H1 (cell line): Measurements from ENCODE around the gene ADPRH. TPM values are rescaled to one million over a fixed set of nuclear protein-coding genes. Genes with fewer than 3 reads are reported as not detected.

ENCODE experiments used
- CTCF ChIA-PET: fragments of 300-600 bp; sonication (Branson Sonifier 250); formaldehyde crosslinking; loops from one replicate; lab custom pipeline; 2021; ENCODE audit not compliant: partially characterized antibody; lab: Charles Lee
- POLR2A ChIA-PET: fragments of 300-600 bp; sonication (Branson Sonifier 250); formaldehyde crosslinking; loops from one replicate; lab custom pipeline; 2021; ENCODE audit warnings: inconsistent platforms; ENCODE audit not compliant: partially characterized antibody; lab: Charles Lee
- DNase-seq, 2 experiments: peaks; one replicate each; pipeline versions ENCODE4 v3.0.0 to v3.0.0-alpha.2; 2010 to 2022; ENCODE audit warnings: low spot score in 2 of 2, low read depth in 1 of 2, mixed read lengths in 1 of 2
- FAIRE-seq: peaks from 2 replicates; lab custom pipeline; 2011; peaks lifted over from hg19 to GRCh38; lab: Jason Lieb, UNC
- H2AFZ ChIP-seq: 2 replicates; pipeline ENCODE4 v1.8.1; 2012; ENCODE audit warnings: low read length, inconsistent platforms
- H2AK5ac ChIP-seq: 2 replicates; pipeline ENCODE4 v1.6.1; 2013; ENCODE audit warnings: low read depth, low read length
- H2BK120ac ChIP-seq: replicated peaks from 2 replicates; pipeline ENCODE3; 2013; ENCODE audit warnings: low read depth, low read length, inconsistent platforms
- H2BK12ac ChIP-seq: 2 replicates; pipeline ENCODE4 v1.6.1; 2013; ENCODE audit warnings: low read depth, low read length
- H2BK15ac ChIP-seq: 2 replicates; pipeline ENCODE4 v1.6.1; 2013; ENCODE audit warnings: low read length
- H2BK20ac ChIP-seq: 2 replicates; pipeline ENCODE4 v1.6.1; 2013; ENCODE audit warnings: low read length
- H2BK5ac ChIP-seq: 2 replicates; pipeline ENCODE4 v1.6.1; 2013; ENCODE audit warnings: low read depth, low read length
- H3K14ac ChIP-seq: 2 replicates; pipeline ENCODE4 v1.6.1; 2013; ENCODE audit warnings: inconsistent platforms; ENCODE audit not compliant: insufficient read length
- H3K18ac ChIP-seq: 2 replicates; pipeline ENCODE4 v1.6.1; 2013; ENCODE audit warnings: low read length; ENCODE audit errors: extremely low read depth
- H3K23ac ChIP-seq: 2 replicates; pipeline ENCODE4 v1.6.1; 2013; ENCODE audit warnings: inconsistent platforms; ENCODE audit not compliant: insufficient read length
- H3K23me2 ChIP-seq: 2 replicates; pipeline ENCODE4 v1.6.1; 2013; ENCODE audit warnings: low read depth, low read length
- H3K27ac ChIP-seq: 2 replicates; pipeline ENCODE4 v1.6.1; 2011; ENCODE audit warnings: low read depth, low read length, inconsistent platforms
- H3K27me3 ChIP-seq, 4 experiments: replicated peaks in 1 of 4; 1 replicate in 1 of 4; 2 replicates in 3 of 4; pipeline versions ENCODE4 v1.6.1 to v1.8.1; 2011 to 2013; ENCODE audit warnings: low read length in 3 of 4, mild to moderate bottlenecking in 3 of 4, inconsistent platforms in 2 of 4, mixed read lengths in 2 of 4, moderate library complexity in 1 of 4; ENCODE audit not compliant: control insufficient read depth in 3 of 4, insufficient read depth in 3 of 4; ENCODE audit errors: extremely low read depth in 1 of 4
- H3K36me3 ChIP-seq, 4 experiments: 2 replicates each; pipeline versions ENCODE4 v1.6.1 to v1.8.1; 2011 to 2013; ENCODE audit warnings: mild to moderate bottlenecking in 4 of 4, low read length in 3 of 4, moderate library complexity in 2 of 4, control low read depth in 1 of 4, inconsistent platforms in 1 of 4; ENCODE audit not compliant: insufficient read depth in 4 of 4, control insufficient read depth in 2 of 4
- H3K4ac ChIP-seq: replicated peaks from 2 replicates; pipeline ENCODE3; 2013; ENCODE audit warnings: low read length, low read depth, mixed read lengths, inconsistent platforms; ENCODE audit not compliant: insufficient read length
- H3K4me1 ChIP-seq, 4 experiments: replicated peaks in 1 of 4; 1 replicate in 1 of 4; 2 replicates in 3 of 4; pipeline versions ENCODE4 v1.6.1 to v1.8.1; 2011 to 2013; ENCODE audit warnings: low read length in 3 of 4, inconsistent platforms in 2 of 4, mixed read lengths in 1 of 4; ENCODE audit not compliant: insufficient read depth in 4 of 4, control insufficient read depth in 3 of 4
- H3K4me2 ChIP-seq, 2 experiments: 2 replicates each; pipeline versions ENCODE4 v1.6.1 to v1.8.1; 2011 to 2013; ENCODE audit warnings: low read depth in 2 of 2, low read length in 2 of 2, control low read depth in 1 of 2, inconsistent platforms in 1 of 2, mild to moderate bottlenecking in 1 of 2; ENCODE audit not compliant: insufficient read depth in 1 of 2
- H3K4me3 ChIP-seq, 4 experiments: fragments of 200-600, 300-600 bp in 1 of 4; sonication (generic), shearing (Covaris generic), sonication (Bioruptor Twin) in 1 of 4; 2 replicates each; pipeline versions ENCODE4 v1.5.1 to v1.8.1; 2011 to 2016; ENCODE audit warnings: low read length in 4 of 4, low read depth in 3 of 4, control low read depth in 2 of 4, inconsistent platforms in 2 of 4, mild to moderate bottlenecking in 2 of 4, mixed read lengths in 1 of 4, moderate library complexity in 1 of 4; ENCODE audit not compliant: insufficient read depth in 2 of 4; ENCODE audit errors: extremely low read depth in 1 of 4
- H3K56ac ChIP-seq: replicated peaks from 2 replicates; pipeline ENCODE3; 2013; ENCODE audit warnings: low read depth, mild to moderate bottlenecking, mixed read lengths, low read length, inconsistent platforms; ENCODE audit not compliant: insufficient read length
- H3K79me1 ChIP-seq: 2 replicates; pipeline ENCODE4 v1.6.1; 2013; ENCODE audit warnings: low read depth, low read length, control low read depth
- H3K79me2 ChIP-seq, 2 experiments: 2 replicates each; pipeline versions ENCODE4 v1.6.1 to v1.8.1; 2012 to 2013; ENCODE audit warnings: low read length in 2 of 2, mild to moderate bottlenecking in 2 of 2, inconsistent platforms in 1 of 2; ENCODE audit not compliant: insufficient read depth in 2 of 2, control insufficient read depth in 1 of 2
- H3K9ac ChIP-seq, 4 experiments: replicated peaks in 1 of 4; 1 replicate in 1 of 4; 2 replicates in 3 of 4; pipeline versions ENCODE4 v1.6.1 to v1.8.1; 2011 to 2013; ENCODE audit warnings: low read depth in 3 of 4, low read length in 3 of 4, control low read depth in 2 of 4, mild to moderate bottlenecking in 2 of 4, moderate library complexity in 2 of 4, inconsistent platforms in 1 of 4; ENCODE audit errors: extremely low read depth in 1 of 4
- H3K9me3 ChIP-seq, 2 experiments: 2 replicates each; pipeline versions ENCODE4 v1.6.1 to v1.8.1; 2012 to 2013; ENCODE audit warnings: mild to moderate bottlenecking in 2 of 2, moderate library complexity in 2 of 2, control low read depth in 1 of 2, inconsistent platforms in 1 of 2, low read depth in 1 of 2, low read length in 1 of 2, mixed read lengths in 1 of 2; ENCODE audit not compliant: insufficient read depth in 2 of 2
- H4K20me1 ChIP-seq, 2 experiments: replicated peaks in 1 of 2; 2 replicates each; pipeline versions ENCODE3 to v1.8.1; 2011 to 2013; ENCODE audit warnings: inconsistent platforms in 2 of 2, low read length in 2 of 2, mild to moderate bottlenecking in 1 of 2; ENCODE audit not compliant: insufficient read depth in 2 of 2, control insufficient read depth in 1 of 2
- H4K5ac ChIP-seq: 2 replicates; pipeline ENCODE4 v1.6.1; 2013; ENCODE audit warnings: low read length, low read depth, mixed read lengths, inconsistent platforms; ENCODE audit not compliant: insufficient read length
- H4K8ac ChIP-seq: 2 replicates; pipeline ENCODE4 v1.8.0; 2013; ENCODE audit warnings: mild to moderate bottlenecking, moderate library complexity, low read length, inconsistent platforms; ENCODE audit not compliant: insufficient read depth; ENCODE audit errors: extremely low read depth
- H4K91ac ChIP-seq: replicated peaks from 2 replicates; pipeline ENCODE3; 2013; ENCODE audit warnings: low read length, mixed read lengths, inconsistent platforms; ENCODE audit not compliant: insufficient read length
- BCL11A ChIP-seq, 2 experiments: IDR thresholded peaks; one replicate each; pipeline ENCODE4 v1.6.1; 2011; ENCODE audit warnings: low read depth in 2 of 2, low read length in 2 of 2, mild to moderate bottlenecking in 2 of 2
- CBX8 ChIP-seq: fragments of 300-800, 300-1000 bp; sonication (generic); IDR thresholded peaks from 2 replicates; pipeline ENCODE4 v1.7.1; 2016; ENCODE audit warnings: low read depth, low read length, borderline replicate concordance
- CHD1 ChIP-seq: IDR thresholded peaks from 2 replicates; pipeline ENCODE4 v1.6.1; 2012; ENCODE audit warnings: low read depth, low read length, improper control_type of control experiment
- FOSL1 ChIP-seq: IDR thresholded peaks from 2 replicates; pipeline ENCODE4 v1.6.1; 2011; ENCODE audit warnings: mild to moderate bottlenecking, low read depth, low read length, moderate library complexity; ENCODE audit not compliant: insufficient read depth
- HDAC2 ChIP-seq, 2 experiments: fragments of 300-600 bp in 1 of 2; sonication (generic) in 1 of 2; IDR thresholded peaks; 2 replicates each; pipeline ENCODE4 v1.6.1; 2011 to 2012; ENCODE audit warnings: low read depth in 2 of 2, low read length in 2 of 2, mild to moderate bottlenecking in 2 of 2, moderate library complexity in 2 of 2, borderline replicate concordance in 1 of 2, inconsistent platforms in 1 of 2
- NRF1 ChIP-seq: IDR thresholded peaks from 2 replicates; pipeline ENCODE4 v1.6.1; 2011; ENCODE audit warnings: mild to moderate bottlenecking, low read depth, low read length, improper control_type of control experiment
- PHF8 ChIP-seq: fragments of 200-600 bp; sonication (generic); conservative IDR thresholded peaks from 2 replicates; pipeline ENCODE4 v1.7.1; 2012; ENCODE audit warnings: low read depth, mild to moderate bottlenecking, inconsistent platforms, low read length, moderate library complexity
- POLR2AphosphoS5 ChIP-seq: IDR thresholded peaks from 2 replicates; pipeline ENCODE4 v1.6.1; 2011; ENCODE audit warnings: low read depth, low read length
- SIRT6 ChIP-seq: IDR thresholded peaks from one replicate; pipeline ENCODE4 v1.7.1; 2012; ENCODE audit warnings: low read length, inconsistent platforms
- SIX5 ChIP-seq: IDR thresholded peaks from 2 replicates; pipeline ENCODE4 v1.6.1; 2011; ENCODE audit warnings: mild to moderate bottlenecking, low read depth, low read length
- SP1 ChIP-seq: IDR thresholded peaks from 2 replicates; pipeline ENCODE4 v1.6.1; 2011; ENCODE audit warnings: low read depth, low read length
- SP4 ChIP-seq: IDR thresholded peaks from 2 replicates; pipeline ENCODE4 v1.6.1; 2012; ENCODE audit warnings: low read length, inconsistent platforms
- TAF7 ChIP-seq: optimal IDR thresholded peaks from 2 replicates; pipeline ENCODE3; 2011; ENCODE audit warnings: low read depth, mild to moderate bottlenecking, inconsistent platforms, low read length, moderate library complexity, borderline replicate concordance
- WGBS, 2 experiments: shearing (Covaris generic) in 1 of 2; methylation state at CpG; one replicate each; pipeline versions ENCODE4 v1.1.6 to v1.1.7; 2013 to 2015; ENCODE audit warnings: low lambda C conversion rate in 2 of 2, mixed read lengths in 2 of 2, inconsistent platforms in 1 of 2, low coverage in 1 of 2, missing lambda C conversion rate in 1 of 2; ENCODE audit not compliant: insufficient replicate concordance in 2 of 2, insufficient coverage in 1 of 2, insufficient read length in 1 of 2; ENCODE audit errors: extremely low coverage in 1 of 2, missing lambda C conversion rate in 1 of 2; 5-methylcytosine and 5-hydroxymethylcytosine counted together
- polyA plus RNA-seq, 7 experiments: library from polyadenylated mRNA; depleted of rRNA in 3 of 7; stranded (reverse) in 5 of 7; unstranded in 2 of 7; fragments of >200 nt in 5 of 7; fragments of 200-250 nt in 2 of 7; gene quantifications; 1 replicate in 5 of 7; 2 replicates in 1 of 7; 4 replicates in 1 of 7; pipeline versions ENCODE4 v1.2.1 to v1.2.3, GENCODE V29; 2011 to 2013; ENCODE audit warnings: missing spikeins in 2 of 7, mixed read lengths in 2 of 7
- total RNA-seq: library from RNA; stranded (reverse); fragmentation: NEBNext Ultra II Directional; extraction: Animal tissue kit (Norgen Biotek cat#: 25700); gene quantifications from 2 replicates; pipeline ENCODE4 v1.2.1, GENCODE V29; 2021
- TF ChIP-seq, protein P1 (sequence below): IDR thresholded peaks from 2 replicates; pipeline ENCODE4 v1.6.1; 2012; ENCODE audit warnings: inconsistent platforms

ADPRH gene
- total and polyA plus RNA-seq, 2 of the 8 experiments (the other 6 are each of a cell fraction or from before 2014, with no cell fraction given), result 2.6 to 4.2 TPM

DNA sequence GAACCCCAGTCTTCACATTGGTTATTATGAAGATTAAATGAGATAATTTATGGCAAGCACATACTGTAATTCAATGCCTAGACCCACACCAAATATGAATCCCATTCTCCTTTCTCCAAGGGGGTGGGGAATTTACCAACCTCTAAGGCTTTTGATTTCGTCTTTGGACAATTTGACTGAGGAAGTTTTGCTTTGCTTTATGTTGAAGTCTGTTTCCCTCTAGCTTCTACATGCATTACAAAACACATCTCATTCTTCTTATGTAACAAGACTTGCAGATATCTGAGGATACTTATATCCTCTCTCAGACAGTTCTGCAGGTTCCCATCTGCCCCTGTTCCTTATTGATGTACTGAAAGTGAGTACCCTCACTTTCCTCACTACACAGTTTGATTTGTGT lies 32.1 kb upstream of the ADPRH start:
- WGBS, 2 experiments, result 89% methylated on average over 1 of the region's 1 CpG; no CpG with 5 or more reads in 1 of the 2 experiments
- Histone ChIP-seq H3K27me3 (no peaks in the 10 kb centered on the region), H3K18ac (no peak overlapping the region), H3K27ac (no peak overlapping the region), H3K9me3 (no peaks in the 10 kb centered on the region), H3K36me3 (no peaks in the 10 kb centered on the region), H2BK120ac (no peak overlapping the region), H3K14ac (no peak overlapping the region), H2AK5ac (no peak overlapping the region), H3K9ac (no peak overlapping the region), H4K20me1 (no peaks in the 10 kb centered on the region), H4K8ac (no peak overlapping the region), H3K4me1 (peaks cover 0 to 4% (median 0%) of the 10 kb centered on the region in 4 experiments; a peak in 2 of 7 replicates), H2BK15ac (no peak overlapping the region), H3K23me2 (no peaks in the 10 kb centered on the region), H4K5ac (no peak overlapping the region), H3K79me2 (no peaks in the 10 kb centered on the region), H2BK20ac (no peak overlapping the region), H2BK12ac (no peak overlapping the region), H4K91ac (no peak overlapping the region), H2AFZ (no peak overlapping the region), H3K4me2 (no peak overlapping the region), H2BK5ac (no peak overlapping the region), H3K4me3 (no peak overlapping the region), H3K79me1 (no peaks in the 10 kb centered on the region), H3K4ac (no peak overlapping the region), H3K23ac (no peak overlapping the region), H3K56ac (no peak overlapping the region)
- TF ChIP-seq SP1 (no peak), SIRT6 (no peak), SIX5 (no peak), NRF1 (no peak), FOSL1 (no peak), PHF8 (no peak), BCL11A (IDR thresholded peaks at IDR 0.05; ENCODE audit: low read depth in 2 of 2, low read length in 2 of 2) (no peak), POLR2AphosphoS5 (no peak), TAF7 (no peak), SP4 (no peak), CBX8 (no peak), CHD1 (no peak), HDAC2 (IDR thresholded peaks at IDR 0.05; ENCODE audit: borderline replicate concordance in 1 of 2, low read depth in 2 of 2, low read length in 2 of 2) (no peak)
- TF ChIP-seq, protein P1, sequence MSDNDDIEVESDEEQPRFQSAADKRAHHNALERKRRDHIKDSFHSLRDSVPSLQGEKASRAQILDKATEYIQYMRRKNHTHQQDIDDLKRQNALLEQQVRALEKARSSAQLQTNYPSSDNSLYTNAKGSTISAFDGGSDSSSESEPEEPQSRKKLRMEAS, result no peak
- no peak for DNase-seq
- ChIA-PET CTCF (interaction anchor here (1.8 kb wide), 1 partner anchor 12 kb away, joined by 9 read pairs; the partner anchor contains the start of gene CD80), POLR2A (no interaction called here)
- no peak for FAIRE-seq
